KMS-11 (cell line): ENCODE results near the gene OR8G1.

ENCODE experiments used
- H2AFZ ChIP-seq: fragments of 200-600 bp; sonication (generic); 2 replicates; pipeline ENCODE4 v1.6.1; 2016; ENCODE audit warnings: antibody characterized with exemption, mixed run types, low read depth
- H3K27ac ChIP-seq: fragments of 200-600 bp; sonication (generic); 2 replicates; pipeline ENCODE4 v1.6.1; 2016; ENCODE audit warnings: mild to moderate bottlenecking, mixed run types
- H3K27me3 ChIP-seq: fragments of 200-600 bp; sonication (generic); 2 replicates; pipeline ENCODE4 v1.6.1; 2017; ENCODE audit warnings: mild to moderate bottlenecking, low read depth, mixed run types, moderate library complexity; ENCODE audit not compliant: insufficient read depth
- H3K36me3 ChIP-seq: fragments of 200-600 bp; sonication (generic); 2 replicates; pipeline ENCODE4 v1.6.1; 2017; ENCODE audit warnings: mild to moderate bottlenecking, mixed run types; ENCODE audit not compliant: insufficient read depth
- H3K4me1 ChIP-seq: fragments of 200-600 bp; sonication (generic); 2 replicates; pipeline ENCODE4 v1.6.1; 2016; ENCODE audit warnings: mild to moderate bottlenecking, low read depth, mixed run types; ENCODE audit not compliant: poor library complexity, severe bottlenecking
- H3K4me2 ChIP-seq: fragments of 200-600 bp; sonication (generic); 2 replicates; pipeline ENCODE4 v1.7.0; 2016; ENCODE audit warnings: mild to moderate bottlenecking, mixed run types
- H3K4me3 ChIP-seq: fragments of 200-600 bp; sonication (generic); IDR thresholded peaks from 2 replicates; pipeline ENCODE4 v1.6.1; 2017; ENCODE audit warnings: low read depth, low read length, mixed read lengths; ENCODE audit not compliant: insufficient read depth
- H3K79me2 ChIP-seq: fragments of 200-600 bp; sonication (generic); 2 replicates; pipeline ENCODE4 v1.6.1; 2016; ENCODE audit warnings: low read depth, mixed run types; ENCODE audit not compliant: insufficient read depth
- H3K9ac ChIP-seq: fragments of 200-600 bp; sonication (generic); 2 replicates; pipeline ENCODE4 v1.6.1; 2016; ENCODE audit warnings: mild to moderate bottlenecking, mixed run types
- H4K20me1 ChIP-seq: fragments of 200-600 bp; sonication (generic); 2 replicates; pipeline ENCODE4 v1.6.1; 2016; ENCODE audit warnings: mild to moderate bottlenecking, mixed run types; ENCODE audit not compliant: insufficient read depth
- CTCF ChIP-seq: fragments of 200-600 bp; sonication (generic); conservative IDR thresholded peaks from 2 replicates; pipeline ENCODE4 v1.6.1; 2017; ENCODE audit warnings: low read depth, mild to moderate bottlenecking, antibody characterized with exemption, low read length, moderate library complexity, mixed read lengths

OR8G1 gene

GRCh38 chr11:124197999-124198398, 42.9 kb upstream of the OR8G1 start:
- Histone ChIP-seq H3K4me3 (no peak overlapping the region), H3K27me3 (no peaks in the 10 kb centered on the region), H3K4me1 (no peaks in the 10 kb centered on the region), H3K79me2 (no peaks in the 10 kb centered on the region), H3K4me2 (no peak overlapping the region), H2AFZ (no peak overlapping the region), H4K20me1 (no peaks in the 10 kb centered on the region), H3K27ac (no peak overlapping the region), H3K9ac (no peak overlapping the region), H3K36me3 (no peaks in the 10 kb centered on the region)
- TF ChIP-seq CTCF = no peak

GRCh38 chr11:124198897-124199296, 42.0 kb upstream of the OR8G1 start:
- no peaks in the 10 kb centered on the region for H3K36me3 ChIP-seq
- no peaks in the 10 kb centered on the region for H3K79me2 ChIP-seq
- no peaks in the 10 kb centered on the region for H4K20me1 ChIP-seq
- no peak overlapping the region for H3K27ac ChIP-seq
- H3K4me2 ChIP-seq = no peak overlapping the region
- H3K9ac ChIP-seq = no peak overlapping the region
- H3K4me3 ChIP-seq = no peak overlapping the region
- no peak for TF ChIP-seq CTCF
- H3K4me1 ChIP-seq = no peaks in the 10 kb centered on the region
- no peak overlapping the region for H2AFZ ChIP-seq
- no peaks in the 10 kb centered on the region for H3K27me3 ChIP-seq

GRCh38 chr11:124199702-124200101, 41.2 kb upstream of the OR8G1 start:
- Histone ChIP-seq H3K4me2 (no peak overlapping the region), H4K20me1 (no peaks in the 10 kb centered on the region), H3K27me3 (no peaks in the 10 kb centered on the region), H3K36me3 (no peaks in the 10 kb centered on the region), H3K9ac (no peak overlapping the region), H3K4me3 (no peak overlapping the region), H3K27ac (no peak overlapping the region), H3K79me2 (no peaks in the 10 kb centered on the region), H3K4me1 (no peaks in the 10 kb centered on the region), H2AFZ (no peak overlapping the region)
- TF ChIP-seq CTCF = no peak

- H3K4me1 ChIP-seq = no peaks in the 10 kb centered on the region
- H4K20me1 ChIP-seq = no peaks in the 10 kb centered on the region
- H3K36me3 ChIP-seq = no peaks in the 10 kb centered on the region
- H3K9ac ChIP-seq = no peak overlapping the region
- no peaks in the 10 kb centered on the region for H3K27me3 ChIP-seq
- no peaks in the 10 kb centered on the region for H3K79me2 ChIP-seq
- no peak overlapping the region for H3K27ac ChIP-seq
- no peak overlapping the region for H3K4me3 ChIP-seq
- TF ChIP-seq CTCF = no peak
- no peak overlapping the region for H2AFZ ChIP-seq
- H3K4me2 ChIP-seq = no peak overlapping the region
Observed at GRCh38 chr11:124200671-124201070, 40.2 kb upstream of the OR8G1 start.

GRCh38 chr11:124202951-124203350, 37.9 kb upstream of the OR8G1 start:
- TF ChIP-seq CTCF = no peak
- H3K36me3 ChIP-seq = no peaks in the 10 kb centered on the region
- H3K4me2 ChIP-seq = no peak overlapping the region
- no peak overlapping the region for H3K9ac ChIP-seq
- no peak overlapping the region for H3K4me3 ChIP-seq
- no peaks in the 10 kb centered on the region for H3K79me2 ChIP-seq
- H3K4me1 ChIP-seq = no peaks in the 10 kb centered on the region
- no peaks in the 10 kb centered on the region for H4K20me1 ChIP-seq
- no peak overlapping the region for H2AFZ ChIP-seq
- H3K27me3 ChIP-seq = no peaks in the 10 kb centered on the region
- no peak overlapping the region for H3K27ac ChIP-seq
